Measurements from ENCODE around the gene REEP5.
"Not testable (repeated sequence)": the region's sequence is repeated elsewhere in the genome, so short reads cannot be mapped to it uniquely, and the experiment has no call there.

The REEP5 gene

GRCh38 chr5:112921833-112922817, at the start of gene REEP5:
TSS of gene REEP5 (minus strand) at chr5:112922227. CDS start at chr5:112922190, 37 bp downstream.
- peak; percentile 96 for DNase-seq (ENCODE audit: low spot score)

GRCh38 chr5:112971276-112971675, 49.2 kb upstream of the REEP5 start:
- no peak for DNase-seq (ENCODE audit: low spot score)

- no peak for DNase-seq (ENCODE audit: low spot score)
These were observed 46.5 kb upstream of the REEP5 start for GRCh38 chr5:112968411-112969106.

- DNase-seq (ENCODE audit: low spot score), result no peak
These were observed 45.6 kb upstream of the REEP5 start for GRCh38 chr5:112967520-112968083.

- DNase-seq (ENCODE audit: low spot score), result no peak
These were observed 43.8 kb upstream of the REEP5 start for GRCh38 chr5:112965733-112966306.

GRCh38 chr5:112963374-112963733, 41.3 kb upstream of the REEP5 start:
- DNase-seq (ENCODE audit: low spot score), result not testable (repeated sequence)

- no peak for DNase-seq (ENCODE audit: low spot score)
These were observed 39.0 kb upstream of the REEP5 start for GRCh38 chr5:112960863-112961504.

GRCh38 chr5:112960315-112960714, 38.3 kb upstream of the REEP5 start:
- DNase-seq (ENCODE audit: low spot score), result no peak

- not testable (repeated sequence) for DNase-seq (ENCODE audit: low spot score)
These were observed 37.8 kb upstream of the REEP5 start for GRCh38 chr5:112959872-112960271.

GRCh38 chr5:112958093-112959088, 36.4 kb upstream of the REEP5 start:
- DNase-seq (ENCODE audit: low spot score), result peak; percentile 20

GRCh38 chr5:112957036-112957808, 35.2 kb upstream of the REEP5 start:
- no peak for DNase-seq (ENCODE audit: low spot score)

GRCh38 chr5:112956606-112957005, 34.6 kb upstream of the REEP5 start:
- no peak for DNase-seq (ENCODE audit: low spot score)

- DNase-seq (ENCODE audit: low spot score), result no peak
These were observed 29.2 kb upstream of the REEP5 start for GRCh38 chr5:112951124-112951702.

GRCh38 chr5:112948458-112948857, 26.4 kb upstream of the REEP5 start:
- no peak for DNase-seq (ENCODE audit: low spot score)

GRCh38 chr5:112940670-112941069, 18.6 kb upstream of the REEP5 start:
- DNase-seq (ENCODE audit: low spot score), result no peak

GRCh38 chr5:112938286-112938685, 16.3 kb upstream of the REEP5 start:
- DNase-seq (ENCODE audit: low spot score), result no peak

- no peak for DNase-seq (ENCODE audit: low spot score)
These were observed 13.6 kb upstream of the REEP5 start for GRCh38 chr5:112935675-112936074.

- no peak for DNase-seq (ENCODE audit: low spot score)
These were observed 12.3 kb upstream of the REEP5 start for GRCh38 chr5:112934366-112934663.

GRCh38 chr5:112933651-112934365, 11.8 kb upstream of the REEP5 start:
- no peak for DNase-seq (ENCODE audit: low spot score)
